IPS DF 4.7 (cell line): ENCODE results near the gene CCL1.

ENCODE experiments used
- DNase-seq: peaks from one replicate; pipeline ENCODE4 v3.0.0-alpha.2; 2013; ENCODE audit warnings: low spot score; ENCODE audit errors: extremely low read depth

Gene CCL1

GRCh38 chr17:34383216-34383615 lies 20.2 kb upstream of the CCL1 start:
- no peak for DNase-seq

GRCh38 chr17:34382621-34383124 lies 19.6 kb upstream of the CCL1 start:
- DNase-seq = no peak

GRCh38 chr17:34379868-34380267 lies 16.8 kb upstream of the CCL1 start:
- DNase-seq = no peak

GRCh38 chr17:34378664-34379101 lies 15.7 kb upstream of the CCL1 start:
- no peak for DNase-seq

- DNase-seq = no peak
Measured at GRCh38 chr17:34377078-34377823, 14.2 kb upstream of the CCL1 start.

GRCh38 chr17:34375426-34375997 lies 12.5 kb upstream of the CCL1 start:
- no peak for DNase-seq

GRCh38 chr17:34374457-34374856 lies 11.4 kb upstream of the CCL1 start:
- DNase-seq = no peak

GRCh38 chr17:34371405-34372100 lies 8.5 kb upstream of the CCL1 start:
- DNase-seq = no peak

- DNase-seq = no peak
Measured at GRCh38 chr17:34370997-34371395, 8.0 kb upstream of the CCL1 start.

GRCh38 chr17:34370376-34370996 lies 7.5 kb upstream of the CCL1 start:
- no peak for DNase-seq

- no peak for DNase-seq
Measured at GRCh38 chr17:34369571-34369970, 6.5 kb upstream of the CCL1 start.

- DNase-seq = no peak
Measured at GRCh38 chr17:34368946-34369500, 6.0 kb upstream of the CCL1 start.

- no peak for DNase-seq
Measured at GRCh38 chr17:34368196-34368945, 5.3 kb upstream of the CCL1 start.

GRCh38 chr17:34367486-34368195 lies 4.6 kb upstream of the CCL1 start:
- no peak for DNase-seq

GRCh38 chr17:34366529-34367107 lies 3.6 kb upstream of the CCL1 start:
- no peak for DNase-seq

GRCh38 chr17:34366010-34366409 lies 3.0 kb upstream of the CCL1 start:
- DNase-seq = no peak

- DNase-seq = no peak
Measured at GRCh38 chr17:34365340-34365739, 2.3 kb upstream of the CCL1 start.

GRCh38 chr17:34364751-34365150 lies 1.7 kb upstream of the CCL1 start:
- DNase-seq = no peak

- DNase-seq = peak; percentile 87
Measured at GRCh38 chr17:34361478-34362061, 1.5 kb downstream of the CCL1 start.
